Fibroblast of lung (primary cell): ENCODE data around the gene ARID1B. TPM values are rescaled to one million over a fixed set of nuclear protein-coding genes. Genes with fewer than 3 reads are reported as not detected.

ENCODE experiments used
- DNase-seq, 2 donors: peaks; one replicate each; pipeline versions ENCODE4 v3.0.0 to v3.0.0-alpha.2; 2010; ENCODE audit warnings: low read depth in 2 of 2
- H2AFZ ChIP-seq: 2 replicates; pipeline ENCODE4 v1.5.1; 2012; ENCODE audit warnings: low read length, control low read depth, inconsistent platforms
- H3K27ac ChIP-seq: 2 replicates; pipeline ENCODE4 v1.5.1; 2011; ENCODE audit warnings: low read length, control low read depth; ENCODE audit not compliant: insufficient read depth
- H3K27me3 ChIP-seq: 2 replicates; pipeline ENCODE4 v1.5.1; 2011; ENCODE audit warnings: mild to moderate bottlenecking, low read length; ENCODE audit not compliant: control insufficient read depth, insufficient read depth
- H3K36me3 ChIP-seq: 2 replicates; pipeline ENCODE4 v1.5.1; 2011; ENCODE audit warnings: low read length; ENCODE audit not compliant: control insufficient read depth, insufficient read depth
- H3K4me1 ChIP-seq: 2 replicates; pipeline ENCODE4 v1.5.1; 2011; ENCODE audit warnings: low read length; ENCODE audit not compliant: control insufficient read depth, insufficient read depth; ENCODE audit errors: extremely low read depth
- H3K4me2 ChIP-seq: 2 replicates; pipeline ENCODE4 v1.5.1; 2011; ENCODE audit warnings: low read length, control low read depth; ENCODE audit not compliant: insufficient read depth; ENCODE audit errors: extremely low read depth
- H3K4me3 ChIP-seq, 4 experiments: fragments of 200-600 bp in 1 of 4; sonication (generic) in 1 of 4; replicated peaks in 1 of 4; 2 replicates each; pipeline ENCODE4 v1.5.1; 2011 to 2016; ENCODE audit warnings: low read length in 4 of 4, low read depth in 3 of 4, mild to moderate bottlenecking in 3 of 4, control low read depth in 2 of 4, inconsistent platforms in 1 of 4, mixed read lengths in 1 of 4; ENCODE audit not compliant: insufficient read depth in 1 of 4; ENCODE audit errors: control extremely low read depth in 1 of 4
- H3K79me2 ChIP-seq: 2 replicates; pipeline ENCODE4 v1.5.1; 2012; ENCODE audit warnings: mild to moderate bottlenecking, low read length, inconsistent platforms; ENCODE audit not compliant: control insufficient read depth, insufficient read depth
- H3K9ac ChIP-seq: 2 replicates; pipeline ENCODE4 v1.5.1; 2011; ENCODE audit warnings: mild to moderate bottlenecking, low read length, control low read depth; ENCODE audit not compliant: insufficient read depth
- H3K9me3 ChIP-seq: 2 replicates; pipeline ENCODE4 v1.5.1; 2012; ENCODE audit warnings: low read depth, low read length; ENCODE audit not compliant: control insufficient read depth, insufficient read depth
- H4K20me1 ChIP-seq: 2 replicates; pipeline ENCODE4 v1.5.1; 2011; ENCODE audit warnings: low read length; ENCODE audit not compliant: control insufficient read depth, insufficient read depth; ENCODE audit errors: extremely low read depth
- CTCF ChIP-seq, 2 donors: IDR thresholded peaks in 1 of 2; conservative IDR thresholded peaks in 1 of 2; 1 replicate in 1 of 2; 2 replicates in 1 of 2; pipeline ENCODE4 v1.5.1; 2011 to 2012; ENCODE audit warnings: low read length in 2 of 2, control low read depth in 1 of 2, inconsistent platforms in 1 of 2, low read depth in 1 of 2, mild to moderate bottlenecking in 1 of 2
- EZH2 ChIP-seq: IDR thresholded peaks from 2 replicates; pipeline ENCODE4 v1.5.1; 2012; ENCODE audit warnings: low read length, control low read depth, mild to moderate bottlenecking; ENCODE audit errors: missing control alignments
- polyA plus RNA-seq, 2 donors: library from polyadenylated mRNA; depleted of rRNA in 1 of 2; stranded (reverse) in 1 of 2; unstranded in 1 of 2; fragments of >200 nt; gene quantifications; 2 replicates each; pipeline ENCODE4 v1.2.1, GENCODE V29; 2011 to 2012; ENCODE audit warnings: missing spikeins in 1 of 2
- total RNA-seq: library from RNA; depleted of rRNA; stranded (reverse); fragments of >200 nt; gene quantifications from 2 replicates; pipeline ENCODE4 v1.2.1, GENCODE V29; 2014

The ARID1B gene
- total and polyA plus RNA-seq, 2 donors (not counting 1 experiment from before 2014, with no cell fraction given): 15.4 to 41.9 TPM

DNA sequence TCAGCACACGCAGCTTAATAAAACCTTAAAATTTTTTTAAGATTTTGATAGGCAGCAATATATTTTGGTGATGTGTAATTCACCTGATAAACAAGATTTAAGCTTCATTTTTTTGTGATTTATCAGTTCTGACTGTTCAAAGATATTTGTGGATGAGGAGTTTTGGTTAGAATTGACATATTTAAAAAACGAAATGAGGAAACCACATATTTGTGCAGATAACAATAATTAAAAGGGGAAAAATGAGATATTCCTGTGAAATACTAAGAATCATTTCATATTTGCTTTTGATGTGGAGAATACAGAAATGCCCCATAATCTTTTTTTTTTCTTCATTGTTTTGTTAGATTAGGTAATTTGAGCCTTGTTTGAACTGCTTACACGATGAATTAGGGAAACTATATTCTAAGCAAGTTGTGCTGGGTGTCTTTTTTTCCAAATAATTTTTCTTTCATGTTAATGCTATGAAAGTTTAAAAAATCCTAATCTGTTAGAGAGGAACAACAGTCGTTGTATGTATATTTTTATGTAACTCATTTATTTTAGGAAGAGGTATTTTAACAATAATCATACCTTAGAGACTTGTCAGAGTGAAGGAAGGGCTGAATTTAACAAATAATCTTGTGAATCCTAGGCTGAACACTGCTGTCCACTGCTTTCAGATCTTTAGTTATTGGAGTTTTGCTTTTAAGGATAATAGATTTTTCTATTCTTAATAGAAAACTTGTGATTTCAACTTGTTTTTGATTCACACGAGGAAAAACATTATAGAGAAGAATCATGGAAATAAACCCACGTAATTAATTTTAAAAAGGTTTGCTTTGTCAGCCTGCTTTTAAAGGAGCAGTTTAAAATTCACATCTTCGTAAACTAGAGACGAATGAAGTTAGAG lies 4.0 kb downstream of the ARID1B start:
- H3K4me3 ChIP-seq: peak overlapping the region; percentile 48 to 93 (median 76)
- no peaks in the 10 kb centered on the region for H3K36me3 ChIP-seq
- peak overlapping the region; percentile 95 for H3K4me2 ChIP-seq
- H3K9me3 ChIP-seq: no peaks in the 10 kb centered on the region
- peaks cover 9% of the 10 kb centered on the region for H3K4me1 ChIP-seq
- H4K20me1 ChIP-seq: no peaks in the 10 kb centered on the region
- TF ChIP-seq EZH2 (no peak), CTCF (conservative IDR thresholded peaks at IDR 0.05 in 1 of 2, IDR thresholded peaks at IDR 0.05 in 1 of 2; ENCODE audit: low read depth in 1 of 2, low read length in 2 of 2) (no peak)
- peak overlapping the region; percentile 70 for H3K27ac ChIP-seq
- no peak for DNase-seq
- H2AFZ ChIP-seq: no peak overlapping the region
- peak overlapping the region; percentile 43 for H3K9ac ChIP-seq
- no peaks in the 10 kb centered on the region for H3K27me3 ChIP-seq
- peaks cover 78% of the 10 kb centered on the region for H3K79me2 ChIP-seq

DNA sequence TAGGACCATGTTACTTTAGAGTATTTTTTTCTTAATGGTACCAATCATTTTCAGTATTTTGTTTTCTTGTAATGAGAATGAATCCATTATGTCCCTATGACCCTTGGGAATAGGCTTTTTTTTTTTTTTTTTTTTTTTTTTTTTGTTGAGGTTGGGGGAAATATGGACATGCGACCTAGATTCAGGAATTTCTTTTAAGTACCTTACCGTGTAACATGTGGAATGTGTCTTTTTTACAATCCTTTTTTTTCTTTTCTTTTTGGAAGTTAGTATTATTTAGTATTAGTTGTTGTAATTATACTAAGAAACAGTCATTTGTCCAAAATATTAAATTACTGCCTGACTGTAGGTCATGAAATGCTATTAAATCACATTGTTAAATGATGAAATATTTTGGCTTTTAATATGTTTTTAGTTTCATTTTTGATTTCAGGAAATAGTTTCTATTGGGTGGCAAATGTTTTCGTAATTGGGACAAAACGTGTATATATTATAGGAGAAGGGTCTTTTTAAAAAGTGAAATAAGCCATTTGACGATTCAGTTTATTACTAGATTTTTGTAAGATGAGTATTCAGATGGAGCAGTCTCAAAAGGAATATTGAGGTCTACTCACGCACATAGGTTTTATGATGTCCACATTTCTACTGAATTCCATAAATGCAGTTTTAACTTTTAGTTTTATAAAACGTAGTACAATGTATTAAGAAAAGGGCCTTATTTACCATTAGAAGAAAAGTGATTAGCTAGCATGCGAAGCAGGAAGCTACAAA lies 4.9 kb downstream of the ARID1B start:
- Histone ChIP-seq H3K4me1 (peaks cover 6% of the 10 kb centered on the region), H3K9me3 (no peaks in the 10 kb centered on the region), H3K4me3 (peak overlapping the region; percentile 48 to 93 (median 76)), H3K4me2 (peak overlapping the region; percentile 95), H3K9ac (peak overlapping the region; percentile 42), H3K27ac (peak overlapping the region; percentile 70), H3K27me3 (no peaks in the 10 kb centered on the region), H4K20me1 (no peaks in the 10 kb centered on the region), H2AFZ (no peak overlapping the region), H3K79me2 (peaks cover 81% of the 10 kb centered on the region), H3K36me3 (no peaks in the 10 kb centered on the region)
- DNase-seq: peak in 1 of 2 donors; percentile 45
- TF ChIP-seq EZH2 (no peak), CTCF (conservative IDR thresholded peaks at IDR 0.05 in 1 of 2, IDR thresholded peaks at IDR 0.05 in 1 of 2; ENCODE audit: low read depth in 1 of 2, low read length in 2 of 2) (no peak)

DNA sequence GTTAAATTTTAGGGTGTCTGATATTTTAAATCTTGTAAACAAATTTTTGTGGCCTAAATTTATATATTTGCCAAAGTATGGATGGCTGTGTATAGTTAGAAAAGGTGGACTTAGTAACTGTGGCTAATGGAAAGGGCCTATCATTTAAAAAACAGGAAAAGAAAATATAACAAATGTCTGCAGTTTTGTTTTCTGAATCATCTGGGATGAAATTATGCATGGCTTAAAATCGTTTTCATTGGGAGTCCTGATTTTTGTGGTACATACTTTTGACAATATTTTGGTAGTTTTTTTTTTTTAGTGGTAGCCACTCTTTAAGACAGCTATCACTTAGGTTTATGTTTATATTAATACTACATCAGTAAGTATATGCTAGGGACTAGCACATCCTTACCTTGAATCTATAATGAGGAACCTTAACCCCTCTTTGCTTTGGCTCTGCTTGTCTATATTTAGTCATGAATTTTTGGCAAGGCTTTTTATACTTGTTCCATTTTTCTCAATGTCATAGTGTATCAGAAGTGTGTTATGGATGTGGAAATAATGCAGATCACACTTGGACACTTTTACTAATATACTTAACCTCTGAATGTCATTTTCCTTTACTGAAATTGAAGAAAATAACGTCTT lies 5.6 kb downstream of the ARID1B start:
- no peaks in the 10 kb centered on the region for H3K36me3 ChIP-seq
- peak overlapping the region; percentile 48 to 93 (median 76) for H3K4me3 ChIP-seq
- H3K27me3 ChIP-seq: no peaks in the 10 kb centered on the region
- H2AFZ ChIP-seq: no peak overlapping the region
- H4K20me1 ChIP-seq: no peaks in the 10 kb centered on the region
- H3K9ac ChIP-seq: no peak overlapping the region
- H3K4me1 ChIP-seq: peaks cover 6% of the 10 kb centered on the region
- peak overlapping the region; percentile 70 for H3K27ac ChIP-seq
- DNase-seq: peak in 1 of 2 donors; percentile 47
- H3K9me3 ChIP-seq: no peaks in the 10 kb centered on the region
- H3K79me2 ChIP-seq: peaks cover 88% of the 10 kb centered on the region
- peak overlapping the region; percentile 95 for H3K4me2 ChIP-seq
- no peak for TF ChIP-seq EZH2
